PC-3 (cell line): ENCODE measurements around the gene C10orf71. TPM values are rescaled to one million over a fixed set of nuclear protein-coding genes. Genes with fewer than 3 reads are reported as not detected.

Experiments
- ATAC-seq: fragments of 200-7000 bp; cut with Tn5 transposase; 2 replicates; pipeline ENCODE4 v1.9.1; 2020; ENCODE audit warnings: mild to moderate bottlenecking, moderate library complexity
- BruUV-seq: library from RNA; stranded (reverse); fragments of 400-500 nt; replicated peaks from 2 replicates; lab custom pipeline; 2021; lab: Mats Ljungman, UMichigan
- CTCF ChIA-PET: fragments of 300-600 bp; sonication (Branson Sonifier 250); formaldehyde crosslinking; loops from one replicate; lab custom pipeline; 2022; ENCODE audit warnings: antibody characterized with exemption; lab: Charles Lee
- POLR2A ChIA-PET: fragments of 300-600 bp; sonication (Branson Sonifier 250); formaldehyde crosslinking; loops from one replicate; lab custom pipeline; 2022; ENCODE audit warnings: antibody characterized with exemption; ENCODE audit not compliant: unreplicated experiment; lab: Charles Lee
- DNase-seq: peaks from one replicate; pipeline ENCODE4 v3.0.0-alpha.2; 2015
- H2AFZ ChIP-seq: fragments of 300-600 bp; sonication (generic); 2 replicates; pipeline ENCODE4 v1.6.0; 2016; ENCODE audit warnings: antibody characterized with exemption, low read length
- H3F3A ChIP-seq: fragments of 300-600 bp; sonication (generic); one replicate; pipeline ENCODE4 v1.6.0; 2017; ENCODE audit warnings: antibody characterized with exemption, low read length, control low read depth, mild to moderate bottlenecking; ENCODE audit not compliant: unreplicated experiment
- H3K27ac ChIP-seq: fragments of 300-600 bp; sonication (generic); 2 replicates; pipeline ENCODE4 v1.5.1; 2016; ENCODE audit warnings: mild to moderate bottlenecking, low read length
- H3K27me3 ChIP-seq: fragments of 300-600 bp; sonication (generic); 2 replicates; pipeline ENCODE4 v1.6.1; 2016; ENCODE audit warnings: low read length, mixed read lengths
- H3K36me3 ChIP-seq: fragments of 300-600 bp; sonication (generic); 2 replicates; pipeline ENCODE4 v1.6.1; 2016; ENCODE audit warnings: low read depth, mixed run types, low read length, mixed read lengths
- H3K4me1 ChIP-seq: fragments of 300-600 bp; sonication (generic); 2 replicates; pipeline ENCODE4 v1.5.1; 2016; ENCODE audit warnings: low read length; ENCODE audit not compliant: insufficient read depth
- H3K4me2 ChIP-seq: fragments of 300-600 bp; sonication (generic); 2 replicates; pipeline ENCODE4 v1.6.0; 2016; ENCODE audit warnings: low read length
- H3K4me3 ChIP-seq: fragments of 300-600 bp; sonication (generic); 2 replicates; pipeline ENCODE4 v1.5.1; 2016; ENCODE audit warnings: mild to moderate bottlenecking, low read length, mixed read lengths
- H3K79me2 ChIP-seq: fragments of 300-600 bp; sonication (generic); 2 replicates; pipeline ENCODE4 v1.6.1; 2017; ENCODE audit warnings: low read length, mixed read lengths
- H3K9ac ChIP-seq: fragments of 300-600 bp; sonication (generic); 2 replicates; pipeline ENCODE4 v1.6.0; 2016; ENCODE audit warnings: mild to moderate bottlenecking, low read length
- H3K9me2 ChIP-seq: fragments of 300-600 bp; sonication (generic); replicated peaks from 2 replicates; pipeline ENCODE4 v1.6.1; 2016; ENCODE audit warnings: mixed run types, low read length, mixed read lengths
- H3K9me3 ChIP-seq: fragments of 300-600 bp; sonication (generic); 2 replicates; pipeline ENCODE4 v1.6.1; 2016; ENCODE audit warnings: low read length, mixed read lengths
- H4K20me1 ChIP-seq: fragments of 300-600 bp; sonication (generic); 2 replicates; pipeline ENCODE4 v1.6.1; 2016; ENCODE audit warnings: low read length, mixed read lengths
- EZH2 ChIP-seq: fragments of 300-600 bp; sonication (generic); IDR thresholded peaks from one replicate; pipeline ENCODE4 v1.6.1; 2017; ENCODE audit warnings: antibody characterized with exemption, mild to moderate bottlenecking, low read length; ENCODE audit not compliant: unreplicated experiment
- EZH2phosphoT487 ChIP-seq: fragments of 300-600 bp; sonication (generic); IDR thresholded peaks from 2 replicates; pipeline ENCODE4 v1.6.1; 2018; ENCODE audit warnings: mild to moderate bottlenecking, antibody characterized with exemption, low read length, borderline replicate concordance
- intact Hi-C: fragments of 100-400 bp; cut with micrococcal nuclease; formaldehyde crosslinking; loops from 2 replicates; pipeline ENCODE4 v1.9.0; 2023
- total RNA-seq: library from RNA; depleted of rRNA; stranded (reverse); fragments of >200 nt; gene quantifications from 2 replicates; pipeline ENCODE4 v1.2.3, GENCODE V29; 2014
- TF ChIP-seq, protein P1 (sequence below): fragments of 300-600 bp; sonication (generic); conservative IDR thresholded peaks from 2 replicates; pipeline ENCODE4 v1.5.1; 2017; ENCODE audit warnings: antibody characterized with exemption, low read depth, mild to moderate bottlenecking, low read length

C10orf71 gene
- total RNA-seq, 1 experiment from 2014 or later: not detected

DNA sequence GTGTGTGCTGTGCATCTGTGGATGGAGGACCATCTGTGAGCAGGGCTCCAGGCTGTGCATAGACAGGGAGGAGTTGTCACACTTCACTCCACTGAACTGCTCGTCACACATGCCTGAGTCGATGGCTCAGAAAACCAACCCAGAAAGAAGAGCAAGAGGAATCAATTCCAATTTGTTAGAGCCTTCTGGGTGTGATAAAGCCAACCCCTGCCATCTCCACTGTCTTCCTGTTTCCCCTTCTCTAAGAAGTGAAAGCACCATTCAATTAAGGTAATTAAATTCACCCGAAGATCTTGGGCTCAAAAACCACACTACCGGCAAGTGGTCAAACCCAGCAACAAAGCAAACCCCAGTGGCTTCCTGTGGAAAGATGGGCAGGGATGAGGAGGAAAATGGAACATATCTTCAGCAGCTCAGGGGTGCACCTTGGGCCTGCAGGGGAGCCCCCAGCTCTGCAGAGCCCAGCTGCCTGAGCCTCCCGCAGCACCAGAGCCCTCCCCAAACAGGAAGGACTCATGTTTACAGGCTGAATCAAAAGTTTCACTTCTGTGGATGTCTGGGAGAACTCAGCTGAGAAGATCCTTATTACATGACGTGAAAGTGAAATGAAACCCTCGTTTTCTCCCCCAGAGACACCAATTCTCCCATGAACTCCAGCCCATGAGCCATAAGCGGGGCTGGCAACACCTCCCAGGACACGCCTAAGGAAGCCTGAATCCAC is 10.9 kb downstream of the C10orf71 start:
- ChIA-PET CTCF (no interaction called here), POLR2A (no interaction called here)
- no peaks in the 10 kb centered on the region for H3K4me1 ChIP-seq
- H3K9me2 ChIP-seq: no peaks in the 10 kb centered on the region
- no peak overlapping the region for H3K27ac ChIP-seq
- H3K79me2 ChIP-seq: no peaks in the 10 kb centered on the region
- peaks cover 61% of the 10 kb centered on the region for H3K27me3 ChIP-seq
- H4K20me1 ChIP-seq: no peaks in the 10 kb centered on the region
- intact Hi-C loops: no loop called here
- TF ChIP-seq EZH2: no peak
- TF ChIP-seq EZH2phosphoT487: no peak
- TF ChIP-seq, protein P1, sequence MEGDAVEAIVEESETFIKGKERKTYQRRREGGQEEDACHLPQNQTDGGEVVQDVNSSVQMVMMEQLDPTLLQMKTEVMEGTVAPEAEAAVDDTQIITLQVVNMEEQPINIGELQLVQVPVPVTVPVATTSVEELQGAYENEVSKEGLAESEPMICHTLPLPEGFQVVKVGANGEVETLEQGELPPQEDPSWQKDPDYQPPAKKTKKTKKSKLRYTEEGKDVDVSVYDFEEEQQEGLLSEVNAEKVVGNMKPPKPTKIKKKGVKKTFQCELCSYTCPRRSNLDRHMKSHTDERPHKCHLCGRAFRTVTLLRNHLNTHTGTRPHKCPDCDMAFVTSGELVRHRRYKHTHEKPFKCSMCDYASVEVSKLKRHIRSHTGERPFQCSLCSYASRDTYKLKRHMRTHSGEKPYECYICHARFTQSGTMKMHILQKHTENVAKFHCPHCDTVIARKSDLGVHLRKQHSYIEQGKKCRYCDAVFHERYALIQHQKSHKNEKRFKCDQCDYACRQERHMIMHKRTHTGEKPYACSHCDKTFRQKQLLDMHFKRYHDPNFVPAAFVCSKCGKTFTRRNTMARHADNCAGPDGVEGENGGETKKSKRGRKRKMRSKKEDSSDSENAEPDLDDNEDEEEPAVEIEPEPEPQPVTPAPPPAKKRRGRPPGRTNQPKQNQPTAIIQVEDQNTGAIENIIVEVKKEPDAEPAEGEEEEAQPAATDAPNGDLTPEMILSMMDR: no peak
- H3K9me3 ChIP-seq: no peaks in the 10 kb centered on the region
- BruUV-seq: no TSS peak
- H3K36me3 ChIP-seq: no peaks in the 10 kb centered on the region
- no peak for ATAC-seq
- no peaks in the 10 kb centered on the region for H3F3A ChIP-seq
- H2AFZ ChIP-seq: no peak overlapping the region
- H3K4me2 ChIP-seq: no peak overlapping the region
- no peak overlapping the region for H3K4me3 ChIP-seq
- H3K9ac ChIP-seq: no peak overlapping the region
- DNase-seq: no peak

DNA sequence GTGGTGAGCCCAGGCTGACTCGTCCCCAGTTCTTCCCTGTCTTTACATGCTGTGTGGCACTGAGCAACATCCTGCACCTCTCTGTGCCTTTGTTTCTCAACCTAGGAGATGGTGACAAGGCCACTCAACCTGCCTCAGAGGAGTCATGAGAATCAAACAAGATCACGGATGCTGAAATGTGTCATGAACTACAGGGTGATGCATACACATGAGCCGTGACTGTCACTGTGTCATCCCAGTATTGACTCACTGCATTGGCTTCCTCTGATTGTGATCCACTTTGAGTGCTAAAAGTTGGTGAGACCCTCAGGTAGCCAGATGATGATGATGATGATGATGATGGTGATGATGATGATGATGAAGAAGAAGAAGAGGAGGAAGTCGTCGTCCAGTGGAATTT is 11.5 kb downstream of the C10orf71 start:
- CTCF ChIA-PET: no interaction called here
- Histone ChIP-seq H3K4me2 (no peak overlapping the region), H3K9me3 (no peaks in the 10 kb centered on the region), H3K9me2 (no peaks in the 10 kb centered on the region), H3K79me2 (no peaks in the 10 kb centered on the region), H3K4me1 (no peaks in the 10 kb centered on the region), H3K9ac (no peak overlapping the region), H3F3A (no peaks in the 10 kb centered on the region), H3K27me3 (peaks cover 56% of the 10 kb centered on the region), H2AFZ (no peak overlapping the region), H3K4me3 (no peak overlapping the region), H4K20me1 (no peaks in the 10 kb centered on the region), H3K36me3 (no peaks in the 10 kb centered on the region), H3K27ac (no peak overlapping the region)
- no TSS peak for BruUV-seq
- POLR2A ChIA-PET: no interaction called here
- TF ChIP-seq, protein P1: no peak
- TF ChIP-seq EZH2phosphoT487 (no peak), EZH2 (no peak)
- intact Hi-C loops: no loop called here
- ATAC-seq (peak; percentile 49; the same call in 1 of the 2 replicates), DNase-seq (peak; percentile 63)

DNA sequence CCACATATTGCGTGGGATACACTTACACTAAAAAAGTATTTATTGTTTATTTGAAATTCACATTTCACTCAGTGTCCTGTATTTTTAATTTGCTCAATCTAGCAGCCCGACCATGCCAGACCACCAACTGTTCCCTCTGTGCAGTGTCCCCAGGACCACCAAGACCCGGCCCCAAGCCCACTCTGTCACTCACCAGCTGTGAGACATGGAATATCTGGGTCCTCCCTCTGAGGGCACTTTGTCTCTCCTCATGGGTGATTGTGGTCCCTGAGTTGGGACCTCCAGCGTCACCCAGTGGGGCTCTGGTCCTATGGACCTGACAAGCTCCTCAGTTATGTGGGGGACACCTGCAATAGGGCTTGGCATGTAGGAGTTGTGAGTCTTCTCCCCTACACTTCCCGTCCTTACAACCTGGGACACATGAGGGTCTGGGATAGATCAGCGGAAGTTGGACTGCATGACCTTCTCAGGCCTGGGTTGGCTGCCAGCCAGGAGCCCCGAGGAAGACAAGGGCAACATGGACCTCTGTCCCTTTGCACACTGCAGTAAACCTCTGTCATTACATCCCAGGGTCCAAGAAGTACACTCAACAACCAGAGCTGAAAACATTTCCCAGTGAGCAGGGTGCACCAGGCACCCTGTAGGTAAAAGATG is 12.1 kb downstream of the C10orf71 start:
- ATAC-seq (no peak), DNase-seq (no peak)
- Histone ChIP-seq H3K79me2 (no peaks in the 10 kb centered on the region), H3K4me3 (no peak overlapping the region), H3K27ac (no peak overlapping the region), H3K27me3 (peaks cover 52% of the 10 kb centered on the region), H2AFZ (no peak overlapping the region), H3K9me3 (no peaks in the 10 kb centered on the region), H3K4me2 (no peak overlapping the region), H3K9me2 (no peaks in the 10 kb centered on the region), H4K20me1 (no peaks in the 10 kb centered on the region), H3F3A (no peaks in the 10 kb centered on the region), H3K9ac (no peak overlapping the region), H3K4me1 (no peaks in the 10 kb centered on the region), H3K36me3 (no peaks in the 10 kb centered on the region)
- CTCF ChIA-PET: no interaction called here
- POLR2A ChIA-PET: no interaction called here
- TF ChIP-seq, protein P1: no peak
- no peak for TF ChIP-seq EZH2
- no peak for TF ChIP-seq EZH2phosphoT487
- no TSS peak for BruUV-seq
- intact Hi-C loops: no loop called here
